Left ventricle myocardium inferior (tissue), 1 donor: Measurements from ENCODE around the gene KIF21B. TPM values are rescaled to one million over a fixed set of nuclear protein-coding genes. Genes with fewer than 3 reads are reported as not detected.
"Not testable (repeated sequence)": the region's sequence is repeated elsewhere in the genome, so short reads cannot be mapped to it uniquely, and the experiment has no call there.

Source experiments
- DNase-seq: peaks from one replicate; pipeline ENCODE4 v3.0.0-alpha.2; 2020
- H3K27ac ChIP-seq: fragments of 200-600 bp; replicated peaks from 2 replicates; pipeline ENCODE4 v1.8.0; 2021
- H3K27me3 ChIP-seq: fragments of 200-600 bp; 2 replicates; pipeline ENCODE4 v1.8.0; 2021; ENCODE audit warnings: low read depth
- H3K36me3 ChIP-seq: fragments of 200-600 bp; 2 replicates; pipeline ENCODE4 v1.8.0; 2021
- H3K4me1 ChIP-seq: fragments of 200-600 bp; 2 replicates; pipeline ENCODE4 v1.8.0; 2021
- H3K4me3 ChIP-seq: fragments of 200-600 bp; 2 replicates; pipeline ENCODE4 v1.8.0; 2021; ENCODE audit warnings: mild to moderate bottlenecking, moderate library complexity
- H3K9me3 ChIP-seq: fragments of 200-600 bp; replicated peaks from 2 replicates; pipeline ENCODE4 v1.8.0; 2021
- CTCF ChIP-seq: fragments of 200-600 bp; IDR thresholded peaks from 2 replicates; pipeline ENCODE4 v1.8.0; 2021; ENCODE audit warnings: antibody characterized with exemption, mild to moderate bottlenecking, borderline replicate concordance
- intact Hi-C: fragments of 100-400 bp; cut with micrococcal nuclease; formaldehyde crosslinking; loops from one replicate; pipeline ENCODE4 v1.11.0; 2022
- total RNA-seq: library from RNA; stranded (reverse); fragmentation: NEBNext Ultra II Directional; extraction: Animal tissue kit (Norgen Biotek cat#: 25700); gene quantifications from one replicate; pipeline ENCODE4 v1.2.1, GENCODE V29; 2021
- donor health status: DM: no; HTN: yes; CAD: no; lungs with severe emphysema.

KIF21B gene
- total RNA-seq, 1 donor from 2014 or later, result 0.47 TPM

DNA sequence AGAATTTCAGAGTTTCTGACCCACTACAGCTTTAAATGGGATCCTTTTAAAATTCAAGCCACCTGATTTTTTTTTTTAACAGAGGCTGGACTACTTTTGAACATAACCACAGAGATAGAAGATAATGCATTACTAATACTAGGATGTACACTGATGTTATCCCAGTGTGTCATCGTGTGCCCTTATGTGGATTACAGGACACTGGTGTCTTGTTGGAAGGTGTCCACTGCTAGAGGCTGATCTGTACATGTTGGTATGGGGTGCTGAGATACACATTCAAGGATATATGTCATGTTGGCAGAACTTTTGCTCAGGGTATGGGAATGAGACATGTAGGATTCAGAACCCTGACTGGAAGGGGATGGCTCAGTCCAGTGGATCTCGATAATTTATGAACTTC lies 72.5 kb downstream of the KIF21B start:
- no peak overlapping the region for H3K27ac ChIP-seq
- no peaks in the 10 kb centered on the region for H3K4me1 ChIP-seq
- H3K4me3 ChIP-seq, result no peak overlapping the region
- no peaks in the 10 kb centered on the region for H3K36me3 ChIP-seq
- TF ChIP-seq CTCF, result no peak
- no peaks in the 10 kb centered on the region for H3K27me3 ChIP-seq
- intact Hi-C loops, result no loop called here
- peaks cover 15% of the 10 kb centered on the region for H3K9me3 ChIP-seq
- no peak for DNase-seq

- TF ChIP-seq CTCF, result no peak
- intact Hi-C loops, result no loop called here
- no peaks in the 10 kb centered on the region for H3K4me1 ChIP-seq
- H3K27me3 ChIP-seq, result peaks cover 5% of the 10 kb centered on the region
- peaks cover 15% of the 10 kb centered on the region for H3K9me3 ChIP-seq
- no peak for DNase-seq
- H3K4me3 ChIP-seq, result no peak overlapping the region
- H3K27ac ChIP-seq, result no peak overlapping the region
- no peaks in the 10 kb centered on the region for H3K36me3 ChIP-seq
Observed at GRCh38 chr1:200949626-200950025, 73.9 kb downstream of the KIF21B start.

DNA sequence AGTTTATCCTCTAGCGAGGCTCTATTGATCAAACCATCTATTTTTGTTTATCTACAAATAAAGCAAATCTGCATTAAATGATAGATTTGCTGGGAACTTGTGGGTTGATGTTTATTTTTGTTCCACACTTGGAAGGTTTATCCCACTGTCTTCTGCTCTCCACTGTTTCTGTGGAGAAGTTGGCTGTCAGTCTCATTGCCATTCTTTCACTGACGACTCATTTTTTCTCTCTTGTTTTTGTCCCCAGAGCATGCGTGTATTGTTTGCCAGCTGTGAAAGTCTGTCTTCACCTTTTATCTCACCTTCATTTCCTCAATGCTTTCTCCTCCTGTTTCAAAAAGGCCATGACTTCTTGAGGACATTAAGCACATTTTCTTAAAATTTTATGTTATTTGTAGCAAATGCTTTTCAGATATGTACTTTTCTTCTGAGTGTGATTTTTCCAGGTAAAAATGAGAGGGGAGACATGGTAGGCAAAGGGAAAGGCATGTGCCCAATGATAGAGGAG lies 76.4 kb downstream of the KIF21B start:
- no peak for DNase-seq
- Histone ChIP-seq H3K36me3 (no peaks in the 10 kb centered on the region), H3K27me3 (peaks cover 17% of the 10 kb centered on the region), H3K4me3 (no peak overlapping the region), H3K27ac (no peak overlapping the region), H3K4me1 (no peaks in the 10 kb centered on the region), H3K9me3 (peaks cover 15% of the 10 kb centered on the region)
- no peak for TF ChIP-seq CTCF
- intact Hi-C loops, result no loop called here

DNA sequence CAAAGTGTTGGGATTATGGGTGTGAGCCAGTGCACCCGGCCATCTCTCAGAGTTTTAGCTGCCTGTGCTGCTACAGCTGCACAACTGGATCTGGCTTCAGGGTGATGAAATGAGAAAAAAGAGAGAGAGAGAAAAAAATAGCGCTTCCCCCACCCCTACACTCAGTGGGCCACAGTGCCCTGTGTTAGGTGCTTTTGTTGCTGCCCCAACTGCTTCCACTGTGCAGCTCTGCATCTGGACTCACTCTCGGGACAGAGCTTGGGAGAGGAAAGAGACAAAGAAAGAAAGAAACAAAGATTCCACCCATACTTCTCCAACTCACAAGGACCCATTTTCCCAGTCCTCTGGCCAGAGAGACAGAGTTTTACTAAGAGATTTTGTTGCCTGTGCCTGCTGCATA lies 78.4 kb downstream of the KIF21B start:
- no peak for TF ChIP-seq CTCF
- Histone ChIP-seq H3K4me3 (no peak overlapping the region), H3K36me3 (no peaks in the 10 kb centered on the region), H3K27me3 (peaks cover 17% of the 10 kb centered on the region), H3K9me3 (peaks cover 33% of the 10 kb centered on the region), H3K27ac (no peak overlapping the region), H3K4me1 (no peaks in the 10 kb centered on the region)
- no peak for DNase-seq
- intact Hi-C loops, result no loop called here

GRCh38 chr1:200938955-200939354 lies 84.6 kb downstream of the KIF21B start:
- intact Hi-C loops, result no loop called here
- Histone ChIP-seq H3K9me3 (peaks cover 18% of the 10 kb centered on the region), H3K36me3 (no peaks in the 10 kb centered on the region), H3K4me3 (no peak overlapping the region), H3K27ac (no peak overlapping the region), H3K4me1 (no peaks in the 10 kb centered on the region), H3K27me3 (peaks cover 18% of the 10 kb centered on the region)
- DNase-seq, result no peak
- no peak for TF ChIP-seq CTCF

DNA sequence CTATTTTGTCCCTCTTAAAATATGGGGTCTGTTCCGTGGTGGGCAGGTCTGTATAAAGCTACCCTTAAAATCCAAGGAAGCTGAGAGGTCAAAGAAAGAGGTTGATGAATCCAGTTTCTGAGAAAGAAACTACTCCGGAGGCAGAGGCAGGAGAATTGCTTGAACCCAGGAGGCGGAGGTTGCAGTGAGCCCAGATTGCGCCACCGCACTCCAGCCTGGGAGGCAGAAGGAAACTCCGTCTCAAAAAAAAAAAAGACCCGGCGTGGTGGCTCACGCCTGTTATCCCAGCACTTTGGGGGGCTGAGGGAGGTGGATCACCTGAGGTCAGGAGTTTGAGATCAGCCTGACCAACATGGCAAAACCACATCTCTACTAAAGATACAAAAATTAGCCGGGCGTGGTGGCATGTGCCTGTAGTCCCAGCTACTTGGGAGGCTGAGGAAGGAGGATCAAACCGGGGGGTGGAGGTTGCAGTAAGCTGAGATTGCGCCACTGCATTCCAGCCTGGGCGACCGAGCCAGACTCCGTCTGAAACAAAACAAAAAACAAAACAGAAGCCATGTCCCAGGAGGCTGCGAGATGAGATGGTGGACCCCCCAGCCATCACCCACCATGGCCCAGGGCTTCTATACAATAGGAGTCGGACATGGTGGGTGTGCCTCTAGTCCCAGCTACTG lies 88.1 kb downstream of the KIF21B start:
- H3K4me3 ChIP-seq, intact Hi-C loops, DNase-seq, H3K9me3 ChIP-seq, H3K27ac ChIP-seq, H3K36me3 ChIP-seq, H3K4me1 ChIP-seq: not testable (repeated sequence)
- H3K27me3 ChIP-seq, result peaks cover 13% of the 10 kb centered on the region
